ENCODE measurements around the gene TRDMT1. TPM values are rescaled to one million over a fixed set of nuclear protein-coding genes. Genes with fewer than 3 reads are reported as not detected.

TRDMT1 gene
- total RNA-seq, 2 donors from 2014 or later: 8.1 to 13.0 TPM

DNA sequence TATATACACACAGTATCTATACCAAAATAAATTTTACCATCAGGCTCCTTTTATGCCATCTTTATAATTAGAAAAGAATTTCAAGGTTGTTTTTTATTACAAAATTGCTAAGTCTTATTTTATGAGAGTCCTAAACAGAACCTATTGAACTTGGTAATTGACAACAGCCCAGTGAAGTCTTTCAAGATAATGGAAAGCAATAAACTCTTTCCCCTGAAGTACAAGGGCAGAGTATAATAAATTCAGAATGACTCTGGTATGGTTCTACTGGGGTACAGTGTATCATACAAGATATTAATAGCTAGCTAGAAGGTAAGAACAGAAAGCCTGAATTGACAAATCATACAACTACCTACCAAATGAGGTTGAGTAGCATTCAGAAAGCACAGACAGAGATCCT lies 45.6 kb downstream of the TRDMT1 start:
- Histone ChIP-seq H3K9me3 (ENCODE audit: control insufficient read depth, low read length) (no peaks in the 10 kb centered on the region), H3K9ac (ENCODE audit: extremely low read depth, low read length, poor library complexity, severe bottlenecking) (no peak overlapping the region), H3K27me3 (ENCODE audit: control insufficient read depth, insufficient read depth, low read length, poor library complexity, severe bottlenecking) (no peaks in the 10 kb centered on the region), H3K4me3 (ENCODE audit: low read length) (no peak overlapping the region), H3K27ac (ENCODE audit: low read depth, low read length) (no peak overlapping the region), H3K36me3 (ENCODE audit: control insufficient read depth, insufficient read depth, low read length) (no peaks in the 10 kb centered on the region), H3K4me1 (ENCODE audit: control insufficient read depth, insufficient read depth, low read length) (no peaks in the 10 kb centered on the region)
- no peak for DNase-seq
- Mint-ChIP-seq H3K4me1 (peaks cover 6% of the 10 kb centered on the region), H3K27ac (no peak overlapping the region), H3K9me3 (no peaks in the 10 kb centered on the region), H3K36me3 (ENCODE audit: low read depth) (no peaks in the 10 kb centered on the region), H3K27me3 (ENCODE audit: insufficient read depth) (no peaks in the 10 kb centered on the region), H3K4me3 (no peak overlapping the region)
- TF ChIP-seq, protein P1, sequence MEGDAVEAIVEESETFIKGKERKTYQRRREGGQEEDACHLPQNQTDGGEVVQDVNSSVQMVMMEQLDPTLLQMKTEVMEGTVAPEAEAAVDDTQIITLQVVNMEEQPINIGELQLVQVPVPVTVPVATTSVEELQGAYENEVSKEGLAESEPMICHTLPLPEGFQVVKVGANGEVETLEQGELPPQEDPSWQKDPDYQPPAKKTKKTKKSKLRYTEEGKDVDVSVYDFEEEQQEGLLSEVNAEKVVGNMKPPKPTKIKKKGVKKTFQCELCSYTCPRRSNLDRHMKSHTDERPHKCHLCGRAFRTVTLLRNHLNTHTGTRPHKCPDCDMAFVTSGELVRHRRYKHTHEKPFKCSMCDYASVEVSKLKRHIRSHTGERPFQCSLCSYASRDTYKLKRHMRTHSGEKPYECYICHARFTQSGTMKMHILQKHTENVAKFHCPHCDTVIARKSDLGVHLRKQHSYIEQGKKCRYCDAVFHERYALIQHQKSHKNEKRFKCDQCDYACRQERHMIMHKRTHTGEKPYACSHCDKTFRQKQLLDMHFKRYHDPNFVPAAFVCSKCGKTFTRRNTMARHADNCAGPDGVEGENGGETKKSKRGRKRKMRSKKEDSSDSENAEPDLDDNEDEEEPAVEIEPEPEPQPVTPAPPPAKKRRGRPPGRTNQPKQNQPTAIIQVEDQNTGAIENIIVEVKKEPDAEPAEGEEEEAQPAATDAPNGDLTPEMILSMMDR (conservative IDR thresholded peaks at IDR 0.05): no peak

DNA sequence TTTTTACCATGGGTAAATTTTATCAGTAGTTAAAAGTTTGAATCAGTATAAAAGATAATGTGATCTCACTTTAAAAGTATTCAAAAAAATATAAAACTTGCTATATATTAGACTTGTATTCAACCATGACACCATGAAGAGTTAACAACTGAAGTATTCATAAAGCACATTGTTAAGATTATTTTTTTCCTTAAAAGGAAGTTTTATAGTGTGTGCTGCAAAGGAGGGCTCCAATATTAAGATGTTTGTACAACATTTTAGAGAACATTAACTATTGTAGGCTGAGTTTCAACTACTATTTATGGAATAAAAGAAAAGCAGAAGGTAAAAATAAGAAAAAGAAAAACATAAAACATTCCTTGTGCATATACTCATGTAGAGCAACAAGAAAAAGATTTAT lies 47.4 kb downstream of the TRDMT1 start:
- Histone ChIP-seq H3K4me3 (ENCODE audit: low read length) (no peak overlapping the region), H3K9ac (ENCODE audit: extremely low read depth, low read length, poor library complexity, severe bottlenecking) (no peak overlapping the region)
- TF ChIP-seq, protein P1 (conservative IDR thresholded peaks at IDR 0.05): no peak

DNA sequence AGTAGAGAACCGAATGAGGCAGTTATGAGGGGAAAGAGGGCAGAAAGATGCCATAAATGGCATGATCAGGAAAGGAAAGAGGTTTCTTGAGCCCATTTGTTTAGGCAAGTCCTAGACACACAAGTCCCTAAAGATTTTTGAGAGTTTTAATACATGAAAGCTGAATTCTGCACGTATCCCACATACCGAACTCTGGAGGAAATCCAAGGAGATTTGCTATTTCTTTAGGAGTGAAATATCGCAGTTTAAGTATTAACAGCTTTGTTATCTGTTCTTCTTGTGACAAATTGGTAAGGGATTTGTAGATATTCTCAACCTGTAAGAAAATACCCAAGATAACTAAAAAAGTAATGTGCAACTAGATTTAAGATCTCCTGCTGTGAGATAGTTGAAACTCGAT lies 48.2 kb downstream of the TRDMT1 start:
- H3K4me1 Mint-ChIP-seq: peaks cover 6% of the 10 kb centered on the region
- no peak overlapping the region for H3K4me3 Mint-ChIP-seq
- no peaks in the 10 kb centered on the region for H3K36me3 Mint-ChIP-seq (ENCODE audit: low read depth)
- H3K27me3 Mint-ChIP-seq (ENCODE audit: insufficient read depth): no peaks in the 10 kb centered on the region
- Histone ChIP-seq H3K4me1 (ENCODE audit: control insufficient read depth, insufficient read depth, low read length) (no peaks in the 10 kb centered on the region), H3K27me3 (ENCODE audit: control insufficient read depth, insufficient read depth, low read length, poor library complexity, severe bottlenecking) (no peaks in the 10 kb centered on the region), H3K36me3 (ENCODE audit: control insufficient read depth, insufficient read depth, low read length) (no peaks in the 10 kb centered on the region), H3K9ac (ENCODE audit: extremely low read depth, low read length, poor library complexity, severe bottlenecking) (no peak overlapping the region), H3K4me3 (ENCODE audit: low read length) (no peak overlapping the region), H3K27ac (ENCODE audit: low read depth, low read length) (no peak overlapping the region), H3K9me3 (ENCODE audit: control insufficient read depth, low read length) (no peaks in the 10 kb centered on the region)
- no peak overlapping the region for H3K27ac Mint-ChIP-seq
- H3K9me3 Mint-ChIP-seq: no peaks in the 10 kb centered on the region
- WGBS, 2 experiments (ENCODE audit: insufficient coverage in 1 of 2, insufficient read length in 1 of 2): 89 to 95% methylated on average over 4 to 5 of the region's 5 CpGs
- no peak for DNase-seq
- TF ChIP-seq, protein P1 (conservative IDR thresholded peaks at IDR 0.05): no peak

More for the DNA sequence above, 47.4 kb downstream of the TRDMT1 start:
- no peak overlapping the region for H3K27ac ChIP-seq (ENCODE audit: low read depth, low read length)
- H3K9me3 ChIP-seq (ENCODE audit: control insufficient read depth, low read length): no peaks in the 10 kb centered on the region
- Mint-ChIP-seq H3K4me1 (peaks cover 6% of the 10 kb centered on the region), H3K27ac (no peak overlapping the region), H3K36me3 (ENCODE audit: low read depth) (no peaks in the 10 kb centered on the region), H3K9me3 (no peaks in the 10 kb centered on the region), H3K4me3 (no peak overlapping the region), H3K27me3 (ENCODE audit: insufficient read depth) (no peaks in the 10 kb centered on the region)
- DNase-seq: no peak
- no peaks in the 10 kb centered on the region for H3K27me3 ChIP-seq (ENCODE audit: control insufficient read depth, insufficient read depth, low read length, poor library complexity, severe bottlenecking)
- no peaks in the 10 kb centered on the region for H3K4me1 ChIP-seq (ENCODE audit: control insufficient read depth, insufficient read depth, low read length)
- no peaks in the 10 kb centered on the region for H3K36me3 ChIP-seq (ENCODE audit: control insufficient read depth, insufficient read depth, low read length)
